NT2/D1 (cell line): ENCODE results near the gene ZNF275.

Experiments
- SUZ12 ChIP-seq: IDR thresholded peaks from 2 replicates; pipeline ENCODE4 v1.6.1; 2011; ENCODE audit not compliant: insufficient read length, insufficient read depth; ENCODE audit errors: extremely low read depth
- YY1 ChIP-seq: IDR thresholded peaks from 2 replicates; pipeline ENCODE4 v1.6.1; 2011; ENCODE audit not compliant: insufficient read length, insufficient read depth
- ZNF274 ChIP-seq: IDR thresholded peaks from 2 replicates; pipeline ENCODE4 v1.6.1; 2011; ENCODE audit warnings: mild to moderate bottlenecking, low read depth, low read length

- TF ChIP-seq SUZ12 = no peak
- no peak for TF ChIP-seq ZNF274
- no peak for TF ChIP-seq YY1
Measured at GRCh38 chrX:153342762-153343558, 9.0 kb downstream of the ZNF275 start.
